Smooth muscle cell (in vitro differentiated cells): Measurements from ENCODE around the gene TMOD2. TPM values are rescaled to one million over a fixed set of nuclear protein-coding genes. Genes with fewer than 3 reads are reported as not detected.

Experiments used
- DNase-seq: peaks from one replicate; lab custom pipeline; 2025; ENCODE audit not compliant: unreplicated experiment; lab: John Stamatoyannopoulos, UW
- H2AFZ ChIP-seq: fragments of 200-600 bp; sonication (generic); 2 replicates; pipeline ENCODE4 v1.6.0; 2016; ENCODE audit warnings: antibody characterized with exemption, low read depth, mild to moderate bottlenecking
- H3F3A ChIP-seq: fragments of 200-600 bp; sonication (generic); 2 replicates; pipeline ENCODE4 v1.6.0; 2017; ENCODE audit warnings: antibody characterized with exemption, low read depth
- H3K27ac ChIP-seq: fragments of 200-600 bp; sonication (generic); 2 replicates; pipeline ENCODE4 v1.5.1; 2016; ENCODE audit warnings: low read depth, mild to moderate bottlenecking
- H3K27me3 ChIP-seq: fragments of 200-600 bp; sonication (generic); 2 replicates; pipeline ENCODE4 v1.6.1; 2016; ENCODE audit warnings: low read depth, mild to moderate bottlenecking
- H3K36me3 ChIP-seq: fragments of 200-600 bp; sonication (generic); 2 replicates; pipeline ENCODE4 v1.5.1; 2016; ENCODE audit warnings: low read depth
- H3K4me1 ChIP-seq: fragments of 200-600 bp; sonication (generic); 2 replicates; pipeline ENCODE4 v1.5.1; 2016; ENCODE audit warnings: low read depth
- H3K4me2 ChIP-seq: fragments of 200-600 bp; sonication (generic); 2 replicates; pipeline ENCODE4 v1.6.0; 2016; ENCODE audit warnings: mild to moderate bottlenecking
- H3K4me3 ChIP-seq: fragments of 200-600 bp; sonication (generic); 2 replicates; pipeline ENCODE4 v1.5.1; 2016; ENCODE audit warnings: mild to moderate bottlenecking
- H3K79me2 ChIP-seq: fragments of 200-600 bp; sonication (generic); 2 replicates; pipeline ENCODE4 v1.6.0; 2016; ENCODE audit warnings: low read depth, mild to moderate bottlenecking
- H3K9ac ChIP-seq: fragments of 200-600 bp; sonication (generic); 2 replicates; pipeline ENCODE4 v1.6.0; 2016; ENCODE audit warnings: low read depth
- H3K9me3 ChIP-seq: fragments of 200-600 bp; sonication (generic); replicated peaks from 2 replicates; pipeline ENCODE4 v1.5.1; 2016; ENCODE audit warnings: low read depth
- H4K20me1 ChIP-seq: fragments of 200-600 bp; sonication (generic); 2 replicates; pipeline ENCODE4 v1.6.0; 2016; ENCODE audit warnings: low read depth
- WGBS: methylation state at CpG from one replicate; pipeline ENCODE4 v1.1.7; 2016; ENCODE audit warnings: low lambda C conversion rate; 5-methylcytosine and 5-hydroxymethylcytosine counted together
- polyA plus RNA-seq: library from polyadenylated mRNA; unstranded; fragments of >200 nt; fragmentation: Nextera tagmentation; extraction: Ambion mirVana; gene quantifications from 2 replicates; pipeline ENCODE4 v1.2.1, GENCODE V29; 2016
- total RNA-seq: library from RNA; depleted of rRNA; stranded (reverse); fragments of >200 nt; gene quantifications from 2 replicates; pipeline ENCODE4 v1.2.3, GENCODE V29; 2014
- TF ChIP-seq, protein P1 (sequence below): fragments of 200-600 bp; sonication (generic); IDR thresholded peaks from 2 replicates; pipeline ENCODE4 v1.5.1; 2017; ENCODE audit warnings: borderline replicate concordance, mild to moderate bottlenecking, antibody characterized with exemption; ENCODE audit not compliant: insufficient read depth, poor library complexity, severe bottlenecking

The TMOD2 gene
- total and polyA plus RNA-seq, 2 experiments from 2014 or later = 1.5 to 4.2 TPM

DNA sequence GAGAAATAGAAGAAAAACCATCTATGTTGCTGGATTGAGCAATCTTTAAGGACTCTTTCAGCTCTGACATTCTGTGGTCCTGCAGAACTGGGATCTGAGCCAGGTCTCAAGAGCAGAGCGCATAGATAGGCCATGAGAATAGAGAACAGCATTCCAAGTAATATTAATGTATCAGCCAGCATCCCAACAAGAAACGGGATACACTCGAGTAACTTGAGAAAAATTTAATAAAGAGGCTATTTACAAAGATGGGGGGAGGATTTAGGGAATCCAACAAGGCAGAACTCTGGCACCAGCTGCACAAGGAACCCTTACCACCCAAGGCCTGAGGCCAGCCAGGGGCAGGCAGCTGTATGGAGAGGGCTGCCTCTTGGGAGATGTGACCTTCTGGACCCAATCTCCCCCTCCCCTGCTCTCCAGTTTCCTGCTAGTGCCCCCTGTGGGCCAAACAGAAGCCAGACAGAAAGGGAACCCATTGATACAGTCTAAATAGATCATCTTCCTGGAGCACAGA lies 8.2 kb downstream of the TMOD2 start:
- no peak overlapping the region for H3K4me3 ChIP-seq
- TF ChIP-seq, protein P1, sequence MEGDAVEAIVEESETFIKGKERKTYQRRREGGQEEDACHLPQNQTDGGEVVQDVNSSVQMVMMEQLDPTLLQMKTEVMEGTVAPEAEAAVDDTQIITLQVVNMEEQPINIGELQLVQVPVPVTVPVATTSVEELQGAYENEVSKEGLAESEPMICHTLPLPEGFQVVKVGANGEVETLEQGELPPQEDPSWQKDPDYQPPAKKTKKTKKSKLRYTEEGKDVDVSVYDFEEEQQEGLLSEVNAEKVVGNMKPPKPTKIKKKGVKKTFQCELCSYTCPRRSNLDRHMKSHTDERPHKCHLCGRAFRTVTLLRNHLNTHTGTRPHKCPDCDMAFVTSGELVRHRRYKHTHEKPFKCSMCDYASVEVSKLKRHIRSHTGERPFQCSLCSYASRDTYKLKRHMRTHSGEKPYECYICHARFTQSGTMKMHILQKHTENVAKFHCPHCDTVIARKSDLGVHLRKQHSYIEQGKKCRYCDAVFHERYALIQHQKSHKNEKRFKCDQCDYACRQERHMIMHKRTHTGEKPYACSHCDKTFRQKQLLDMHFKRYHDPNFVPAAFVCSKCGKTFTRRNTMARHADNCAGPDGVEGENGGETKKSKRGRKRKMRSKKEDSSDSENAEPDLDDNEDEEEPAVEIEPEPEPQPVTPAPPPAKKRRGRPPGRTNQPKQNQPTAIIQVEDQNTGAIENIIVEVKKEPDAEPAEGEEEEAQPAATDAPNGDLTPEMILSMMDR = no peak
- no peak for DNase-seq
- no peaks in the 10 kb centered on the region for H3K4me1 ChIP-seq
- H3K4me2 ChIP-seq = no peak overlapping the region
- 30% methylated on average over 3 of the region's 3 CpGs for WGBS
- H3K9me3 ChIP-seq = no peaks in the 10 kb centered on the region
- H3K27me3 ChIP-seq = no peaks in the 10 kb centered on the region
- H4K20me1 ChIP-seq = no peaks in the 10 kb centered on the region
- no peak overlapping the region for H3K27ac ChIP-seq
- H3K79me2 ChIP-seq = no peaks in the 10 kb centered on the region
- no peak overlapping the region for H2AFZ ChIP-seq
- H3K36me3 ChIP-seq = no peaks in the 10 kb centered on the region
- no peak overlapping the region for H3K9ac ChIP-seq
- no peaks in the 10 kb centered on the region for H3F3A ChIP-seq

DNA sequence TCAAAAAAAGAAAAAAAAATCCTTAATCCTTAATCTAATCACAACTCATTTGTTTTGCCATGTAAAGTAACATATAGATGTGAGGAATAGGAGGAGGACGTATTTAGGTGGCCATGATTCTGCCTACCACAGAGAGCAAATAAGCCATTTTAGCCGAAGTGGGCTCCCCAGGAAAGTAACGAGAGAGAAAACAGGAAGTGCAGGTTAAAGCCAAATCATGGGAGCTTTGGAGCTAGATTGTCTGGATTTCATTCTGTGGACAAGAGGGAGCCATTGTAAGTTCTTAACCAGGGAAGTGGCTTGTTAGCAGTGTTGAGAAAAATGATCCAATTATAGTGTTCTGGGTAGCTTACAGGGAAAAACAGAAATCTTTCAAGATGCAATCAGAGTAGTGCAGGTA lies 9.4 kb downstream of the TMOD2 start:
- no peak for DNase-seq
- Histone ChIP-seq H3K27ac (no peak overlapping the region), H3K79me2 (no peaks in the 10 kb centered on the region), H3K9me3 (no peaks in the 10 kb centered on the region), H3K4me1 (no peaks in the 10 kb centered on the region), H3K36me3 (no peaks in the 10 kb centered on the region), H3F3A (no peaks in the 10 kb centered on the region), H2AFZ (no peak overlapping the region), H3K4me2 (no peak overlapping the region), H3K27me3 (no peaks in the 10 kb centered on the region), H3K4me3 (no peak overlapping the region), H4K20me1 (no peaks in the 10 kb centered on the region), H3K9ac (no peak overlapping the region)
- 89% methylated on average over 3 of the region's 3 CpGs for WGBS
- TF ChIP-seq, protein P1 = no peak

DNA sequence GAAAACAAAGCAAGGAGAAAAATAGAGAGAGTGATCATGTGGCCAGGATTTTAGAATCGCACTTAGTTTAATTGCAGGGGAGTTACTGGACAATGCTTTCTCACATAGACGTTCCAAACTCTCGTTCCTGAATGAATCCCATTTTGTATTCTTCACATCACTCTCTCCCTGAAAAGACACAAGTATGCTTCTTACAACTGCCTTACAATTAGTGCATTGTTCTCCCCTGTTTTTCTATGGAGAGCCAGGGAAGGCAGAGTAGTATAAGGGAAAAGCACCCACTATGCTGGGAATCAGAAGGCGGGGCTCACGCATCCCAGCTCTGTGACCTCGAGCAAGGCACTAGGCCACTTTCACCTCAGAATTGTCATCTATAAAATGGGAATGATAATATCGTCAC lies 14.4 kb downstream of the TMOD2 start:
- Histone ChIP-seq H2AFZ (no peak overlapping the region), H3F3A (no peaks in the 10 kb centered on the region), H3K9ac (no peak overlapping the region), H3K9me3 (no peaks in the 10 kb centered on the region), H4K20me1 (no peaks in the 10 kb centered on the region), H3K36me3 (no peaks in the 10 kb centered on the region), H3K4me2 (no peak overlapping the region), H3K79me2 (no peaks in the 10 kb centered on the region), H3K27me3 (no peaks in the 10 kb centered on the region), H3K27ac (no peak overlapping the region), H3K4me3 (no peak overlapping the region), H3K4me1 (no peaks in the 10 kb centered on the region)
- TF ChIP-seq, protein P1 = no peak
- DNase-seq = no peak
- WGBS = 89% methylated on average over 7 of the region's 7 CpGs

DNA sequence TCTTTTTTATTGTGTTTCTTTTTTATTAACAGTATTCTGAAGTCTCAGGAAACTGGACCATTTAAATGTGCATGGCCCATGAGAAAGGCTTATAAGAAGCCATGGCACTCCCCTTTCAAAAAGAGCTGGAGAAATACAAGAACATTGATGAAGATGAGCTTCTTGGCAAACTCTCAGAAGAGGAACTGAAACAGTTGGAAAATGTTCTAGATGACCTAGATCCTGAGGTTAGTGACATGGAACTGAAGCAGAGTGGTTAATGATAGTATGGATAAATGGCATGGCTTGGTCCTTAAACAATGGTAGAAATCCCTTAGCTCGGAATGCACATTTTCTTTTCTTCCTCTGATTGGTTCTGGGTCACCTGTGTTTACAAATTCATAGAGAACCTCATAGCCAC lies 14.9 kb downstream of the TMOD2 start:
- no peaks in the 10 kb centered on the region for H4K20me1 ChIP-seq
- DNase-seq = no peak
- no peak overlapping the region for H3K27ac ChIP-seq
- H3K4me2 ChIP-seq = no peak overlapping the region
- no peaks in the 10 kb centered on the region for H3K27me3 ChIP-seq
- H2AFZ ChIP-seq = no peak overlapping the region
- H3K4me3 ChIP-seq = no peak overlapping the region
- no peaks in the 10 kb centered on the region for H3K4me1 ChIP-seq
- TF ChIP-seq, protein P1 = no peak
- no peak overlapping the region for H3K9ac ChIP-seq
- H3K36me3 ChIP-seq = no peaks in the 10 kb centered on the region
- 88% methylated on average over 1 of the region's 1 CpG for WGBS
- H3K9me3 ChIP-seq = no peaks in the 10 kb centered on the region
- H3K79me2 ChIP-seq = no peaks in the 10 kb centered on the region
- no peaks in the 10 kb centered on the region for H3F3A ChIP-seq
